Right ventricle myocardium inferior (tissue), 1 donor: ENCODE results near the gene NAV2. TPM values are rescaled to one million over a fixed set of nuclear protein-coding genes. Genes with fewer than 3 reads are reported as not detected.

Experiments
- ATAC-seq: fragments of 200-7000 bp; cut with Tn5 transposase; one replicate; pipeline ENCODE4 v1.9.1; 2020; ENCODE audit warnings: mild to moderate bottlenecking, moderate library complexity
- DNase-seq: peaks from one replicate; pipeline ENCODE4 v3.0.0; 2021; ENCODE audit errors: missing footprints
- intact Hi-C: fragments of 100-400 bp; cut with DNase I; formaldehyde crosslinking; loops from one replicate; pipeline ENCODE4 v1.11.0; 2022
- total RNA-seq: library from RNA; stranded (reverse); fragmentation: NEBNext Ultra II Directional; extraction: Animal tissue kit (Norgen Biotek cat#: 25700); gene quantifications from one replicate; pipeline ENCODE4 v1.2.1, GENCODE V29; 2021
- donor health status: DM: no; HTN: yes; CAD: no; lungs with severe emphysema.

Gene NAV2
- total RNA-seq, 1 donor from 2014 or later: 14.0 TPM

DNA sequence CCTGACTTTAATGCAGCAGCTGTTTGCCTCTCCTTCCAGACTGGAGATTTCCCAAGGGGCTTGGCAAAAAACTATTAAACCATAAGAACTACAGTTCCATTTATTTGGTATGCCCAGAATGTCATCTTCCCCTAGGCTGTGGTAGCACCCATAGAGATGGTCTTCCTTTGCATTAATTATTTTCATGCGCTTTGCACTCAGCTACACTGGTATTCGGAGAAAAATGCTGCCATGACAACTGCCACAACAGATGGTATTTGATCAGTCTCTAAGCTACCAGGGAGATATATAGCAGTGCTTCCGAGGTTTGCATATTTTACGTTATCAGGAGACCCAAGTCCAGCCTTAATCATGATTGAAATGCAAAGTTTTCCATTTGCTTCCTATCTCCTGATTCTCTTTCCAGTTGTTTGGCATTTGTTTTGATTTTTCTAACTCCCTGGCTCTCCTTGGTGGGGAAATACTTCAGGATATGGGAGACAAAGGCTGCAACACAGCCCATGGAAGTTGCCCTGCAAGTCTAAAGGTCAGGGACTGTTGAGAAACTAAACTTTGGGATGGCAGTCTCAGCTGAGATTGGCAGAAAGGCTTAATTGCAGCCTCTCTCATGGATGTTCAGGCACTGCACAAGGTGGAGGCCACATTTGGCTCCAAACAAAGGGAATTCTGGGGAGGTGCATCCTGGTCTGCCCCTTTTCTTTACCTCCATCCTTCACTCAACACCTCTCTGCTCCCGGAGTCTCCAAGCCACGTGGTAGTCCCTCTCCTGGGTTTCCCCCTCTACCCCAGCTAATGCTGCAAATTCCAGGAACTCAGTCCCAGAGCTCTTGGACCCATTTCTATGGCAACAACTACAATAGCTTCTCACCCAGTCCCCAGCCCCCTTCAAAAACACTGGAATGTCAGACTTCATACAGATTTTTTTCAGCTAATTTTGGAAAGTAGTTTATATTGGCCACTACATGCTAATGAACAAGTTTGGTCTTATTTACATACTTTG, 151.8 kb downstream of the NAV2 start:
- ATAC-seq (no peak), DNase-seq (no peak)
- intact Hi-C loops: no loop called here

- ATAC-seq (no peak), DNase-seq (no peak)
- intact Hi-C loops: no loop called here
Measured at GRCh38 chr11:19866037-19866436, 153.4 kb downstream of the NAV2 start.

DNA sequence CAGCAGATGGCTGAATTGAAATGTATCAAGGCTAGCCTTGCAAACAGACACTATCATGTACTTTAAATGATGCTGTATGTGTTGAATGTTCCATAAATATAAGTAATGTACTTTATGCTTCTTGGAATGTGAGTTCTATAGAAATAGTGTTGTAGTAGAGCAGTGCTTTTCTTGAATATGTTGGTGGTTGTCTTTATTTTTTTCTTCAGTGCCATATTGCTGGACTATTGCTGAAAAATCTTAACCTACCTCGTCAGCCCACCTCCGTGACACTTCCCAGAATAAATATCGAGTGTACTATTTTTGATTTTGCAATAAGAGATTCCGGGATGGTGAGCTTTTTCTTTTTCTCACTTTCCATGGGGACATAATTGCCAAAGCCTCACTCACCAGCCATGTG, 153.9 kb downstream of the NAV2 start:
- intact Hi-C loops: no loop called here
- no peak for DNase-seq
- no peak for ATAC-seq

DNA sequence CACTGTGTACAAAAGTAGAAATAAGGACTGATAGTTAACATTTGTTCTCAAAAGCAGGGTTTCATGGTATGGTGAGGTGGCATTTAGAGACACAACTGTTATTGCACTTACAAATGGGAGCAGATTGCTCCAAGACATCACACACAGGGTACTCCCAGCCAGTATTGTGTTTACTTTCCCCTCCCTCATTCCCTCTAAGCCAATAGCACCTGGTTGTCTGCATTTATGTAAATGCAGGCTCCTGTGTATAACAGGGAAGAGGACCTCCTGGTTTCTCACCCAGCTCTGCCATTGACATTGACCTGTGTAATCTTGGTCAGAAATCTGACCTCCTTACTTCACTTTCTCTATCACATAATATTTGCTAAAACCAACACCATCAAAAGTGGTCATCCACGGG, 154.4 kb downstream of the NAV2 start:
- intact Hi-C loops: no loop called here
- ATAC-seq (no peak), DNase-seq (no peak)

- intact Hi-C loops: no loop called here
- ATAC-seq: peak; percentile 83
- DNase-seq: no peak
Measured at GRCh38 chr11:19868281-19868821, 155.7 kb downstream of the NAV2 start.

GRCh38 chr11:19868871-19869270, 156.2 kb downstream of the NAV2 start:
- no peak for DNase-seq
- ATAC-seq: no peak
- intact Hi-C loops: no loop called here

DNA sequence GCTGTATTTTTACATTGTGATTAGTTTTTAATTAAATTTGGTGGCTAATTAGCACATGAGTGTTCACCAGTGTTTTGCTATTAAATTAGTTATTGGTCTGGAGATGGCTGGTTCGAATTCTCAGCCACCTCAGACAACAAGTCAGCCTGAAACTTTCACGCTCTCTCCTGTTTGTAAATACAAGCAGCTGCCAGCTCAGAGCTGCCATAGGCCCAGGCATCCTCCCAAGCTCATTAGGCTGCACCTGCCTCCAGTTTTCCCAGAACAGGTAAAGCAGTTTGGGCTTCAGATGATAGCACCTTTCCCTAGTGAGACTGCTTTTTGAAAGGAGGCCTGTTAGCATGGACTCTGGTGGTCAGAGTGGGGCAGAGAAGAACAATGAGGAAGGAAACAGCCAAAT, 156.8 kb downstream of the NAV2 start:
- intact Hi-C loops: no loop called here
- no peak for ATAC-seq

DNA sequence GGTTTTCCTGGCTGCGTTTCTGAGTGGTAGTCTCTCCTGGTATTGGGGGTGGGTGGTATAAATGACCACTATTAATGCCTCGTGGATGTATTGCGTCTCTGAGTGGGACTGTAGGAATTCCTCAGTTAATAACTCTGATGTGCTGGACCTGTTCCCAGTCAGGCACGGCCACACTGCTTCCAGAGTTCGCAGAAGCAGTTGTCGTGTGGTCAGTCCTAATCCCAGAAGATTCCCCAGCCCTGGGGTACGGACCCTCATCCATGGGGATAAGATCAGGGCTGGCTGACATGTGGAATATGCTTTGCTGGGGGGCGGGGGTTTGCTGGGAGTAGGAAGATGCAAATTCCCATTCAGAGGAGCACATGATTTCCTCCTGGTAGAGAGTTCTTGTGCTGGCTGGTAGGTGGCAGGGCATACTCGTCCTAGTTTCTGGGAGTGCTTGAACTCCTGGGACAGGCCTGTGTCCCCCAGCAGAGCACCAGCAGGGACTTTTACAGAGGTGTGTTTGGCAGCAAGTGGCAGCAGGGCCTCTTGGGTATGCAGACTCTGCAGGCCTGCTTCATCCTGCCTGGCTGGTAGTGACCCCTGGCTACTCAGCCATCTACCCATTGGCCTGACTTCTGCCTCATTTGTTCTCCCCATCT, 157.4 kb downstream of the NAV2 start:
- DNase-seq (no peak), ATAC-seq (peak; percentile 14)
- intact Hi-C loops: no loop called here

More for the DNA sequence above, 156.8 kb downstream of the NAV2 start:
- no peak for DNase-seq

GRCh38 chr11:19871531-19871930, 158.9 kb downstream of the NAV2 start:
- ATAC-seq: no peak
- intact Hi-C loops: no loop called here
- no peak for DNase-seq

- DNase-seq (no peak), ATAC-seq (no peak)
- intact Hi-C loops: no loop called here
Measured at GRCh38 chr11:19872512-19873145, 160.0 kb downstream of the NAV2 start.

- no peak for DNase-seq
- peak; percentile 41 for ATAC-seq
- intact Hi-C loops: no loop called here
Measured at GRCh38 chr11:19873730-19874129, 161.1 kb downstream of the NAV2 start.

DNA sequence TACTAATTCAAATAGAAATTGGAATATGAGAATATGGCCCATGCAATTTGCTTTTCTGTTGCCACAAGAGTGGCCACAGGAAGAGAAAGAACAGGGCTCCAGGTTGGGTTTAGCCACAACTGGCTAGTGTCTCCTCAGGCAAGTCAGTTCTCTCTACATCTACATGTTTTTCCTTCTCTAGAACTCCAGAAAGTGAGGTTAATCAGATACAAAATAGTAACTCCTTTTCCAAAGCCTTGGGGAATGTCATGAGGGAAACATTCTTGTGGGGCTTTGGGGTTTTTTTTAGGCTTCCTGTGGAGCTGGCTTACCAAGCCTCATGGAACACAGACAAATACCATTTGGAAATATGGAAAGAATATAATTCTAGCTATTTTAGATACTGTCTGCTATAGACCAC, 161.6 kb downstream of the NAV2 start:
- DNase-seq: no peak
- no peak for ATAC-seq
- intact Hi-C loops: no loop called here

- DNase-seq: no peak
- intact Hi-C loops: no loop called here
- no peak for ATAC-seq
Measured at GRCh38 chr11:19876750-19877149, 164.1 kb downstream of the NAV2 start.

- ATAC-seq (no peak), DNase-seq (no peak)
- intact Hi-C loops: no loop called here
Measured at GRCh38 chr11:19878520-19878919, 165.9 kb downstream of the NAV2 start.

DNA sequence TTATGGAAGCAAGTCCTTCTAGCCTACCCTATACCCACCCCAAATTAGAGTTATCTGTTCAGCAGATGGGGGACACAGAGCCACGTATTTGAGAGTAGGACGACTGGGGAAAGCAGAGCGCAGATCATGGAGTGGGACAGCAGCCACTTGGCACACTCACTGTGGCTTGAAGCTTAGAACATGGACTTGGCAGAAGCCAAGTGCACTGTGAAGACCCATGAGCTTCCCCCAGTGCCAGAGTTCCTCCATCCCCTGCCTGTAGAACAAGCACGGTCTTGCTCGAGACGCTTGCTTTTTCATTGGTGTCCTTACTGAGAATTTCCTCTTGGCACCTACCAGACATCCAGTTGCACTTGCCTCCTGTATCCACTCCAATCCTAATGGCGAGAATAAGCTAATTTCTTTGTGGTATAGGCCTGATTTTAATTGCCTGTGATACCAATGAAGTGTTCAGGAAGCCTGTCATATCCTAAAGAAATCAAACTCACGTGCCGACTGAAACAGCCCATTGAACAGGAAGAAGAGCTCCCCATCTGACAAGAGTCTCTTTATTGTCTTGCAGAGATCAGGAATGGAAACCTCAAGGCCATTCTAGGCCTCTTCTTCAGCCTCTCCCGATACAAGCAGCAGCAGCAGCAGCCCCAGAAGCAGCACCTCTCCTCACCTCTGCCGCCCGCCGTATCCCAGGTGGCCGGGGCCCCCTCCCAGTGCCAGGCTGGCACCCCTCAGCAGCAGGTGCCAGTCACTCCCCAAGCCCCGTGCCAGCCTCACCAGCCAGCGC, 166.9 kb downstream of the NAV2 start:
- DNase-seq (peak; percentile 56), ATAC-seq (peak; percentile 87)
- intact Hi-C loops: no loop called here

DNA sequence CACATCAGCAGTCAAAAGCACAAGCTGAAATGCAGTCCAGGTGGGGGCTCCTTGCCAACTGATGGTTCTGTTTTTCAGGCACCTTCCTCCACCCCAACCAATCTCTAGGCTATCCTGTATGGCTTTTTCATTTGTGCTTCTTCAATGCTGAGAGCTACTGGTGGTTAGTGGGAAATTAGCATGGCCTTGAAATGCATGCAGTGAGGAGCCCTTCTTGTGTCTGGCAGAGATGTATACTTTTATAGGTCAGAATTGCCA, 167.4 kb downstream of the NAV2 start:
- intact Hi-C loops: no loop called here
- ATAC-seq: no peak
- DNase-seq: no peak

DNA sequence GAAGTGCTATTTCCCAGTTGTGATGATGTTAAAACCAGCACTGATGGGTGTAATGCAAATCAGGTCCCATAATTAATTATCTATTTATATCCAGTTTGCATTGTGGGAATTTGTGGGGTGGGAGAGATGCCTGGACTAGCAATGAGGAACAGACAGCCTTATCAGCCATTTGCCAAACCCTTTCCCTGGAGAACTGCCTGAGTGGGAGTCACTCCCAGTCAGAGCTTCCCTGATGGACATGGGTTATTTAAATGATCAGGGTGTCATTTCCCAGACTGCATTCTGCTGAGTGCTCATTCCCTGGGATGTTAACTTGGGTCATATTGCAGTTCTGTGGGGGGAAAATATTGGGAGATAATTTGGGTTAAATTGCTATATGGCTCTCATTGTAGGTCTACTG, 168.5 kb downstream of the NAV2 start:
- ATAC-seq: no peak
- intact Hi-C loops: no loop called here

GRCh38 chr11:19882356-19882755, 169.7 kb downstream of the NAV2 start:
- intact Hi-C loops: no loop called here
- DNase-seq (no peak), ATAC-seq (no peak)

More for the DNA sequence above, 168.5 kb downstream of the NAV2 start:
- no peak for DNase-seq

- ATAC-seq: no peak
- intact Hi-C loops: no loop called here
- DNase-seq: no peak
Measured at GRCh38 chr11:19886498-19886897, 173.9 kb downstream of the NAV2 start.
